ENCODE data around the gene KBTBD8.

KBTBD8 gene

GRCh38 chr3:66998113-66998903 is at the start of gene KBTBD8:
Gene KBTBD8 (plus strand): TSS chr3:66998307. CDS start chr3:66998356, 49 bp downstream.
- H3K27ac ChIP-seq (ENCODE audit: low read depth, low read length), result peak within 1 kb of the TSS; percentile 10
- H3K4me1 ChIP-seq (ENCODE audit: control insufficient read depth, insufficient read depth, low read length), result peaks cover 5% of the 10 kb centered on the region
- no peaks in the 10 kb centered on the region for H3K27me3 ChIP-seq (ENCODE audit: control insufficient read depth, insufficient read depth, low read length)
- no peaks in the 10 kb centered on the region for H3K36me3 ChIP-seq (ENCODE audit: control insufficient read depth, insufficient read depth, low read length)
- H3K4me3 ChIP-seq (ENCODE audit: low read length), result peak within 1 kb of the TSS; percentile 87
- peak within 1 kb of the TSS; percentile 2 for H3K9ac ChIP-seq (ENCODE audit: low read length)

GRCh38 chr3:66948838-66949237 is 49.3 kb upstream of the KBTBD8 start:
- Histone ChIP-seq H3K27ac (ENCODE audit: low read depth, low read length) (no peak overlapping the region), H3K27me3 (ENCODE audit: control insufficient read depth, insufficient read depth, low read length) (no peaks in the 10 kb centered on the region), H3K4me3 (ENCODE audit: low read length) (no peak overlapping the region), H3K4me1 (ENCODE audit: control insufficient read depth, insufficient read depth, low read length) (no peaks in the 10 kb centered on the region), H3K9ac (ENCODE audit: low read length) (no peak overlapping the region), H3K36me3 (ENCODE audit: control insufficient read depth, insufficient read depth, low read length) (no peaks in the 10 kb centered on the region)

GRCh38 chr3:66949898-66950297 is 48.2 kb upstream of the KBTBD8 start:
- Histone ChIP-seq H3K27me3 (ENCODE audit: control insufficient read depth, insufficient read depth, low read length) (no peaks in the 10 kb centered on the region), H3K4me1 (ENCODE audit: control insufficient read depth, insufficient read depth, low read length) (no peaks in the 10 kb centered on the region), H3K4me3 (ENCODE audit: low read length) (no peak overlapping the region), H3K27ac (ENCODE audit: low read depth, low read length) (no peak overlapping the region), H3K36me3 (ENCODE audit: control insufficient read depth, insufficient read depth, low read length) (no peaks in the 10 kb centered on the region), H3K9ac (ENCODE audit: low read length) (no peak overlapping the region)

- Histone ChIP-seq H3K4me3 (ENCODE audit: low read length) (no peak overlapping the region), H3K4me1 (ENCODE audit: control insufficient read depth, insufficient read depth, low read length) (no peaks in the 10 kb centered on the region), H3K27ac (ENCODE audit: low read depth, low read length) (no peak overlapping the region), H3K9ac (ENCODE audit: low read length) (no peak overlapping the region), H3K27me3 (ENCODE audit: control insufficient read depth, insufficient read depth, low read length) (no peaks in the 10 kb centered on the region), H3K36me3 (ENCODE audit: control insufficient read depth, insufficient read depth, low read length) (no peaks in the 10 kb centered on the region)
Observed at GRCh38 chr3:66952357-66952756, 45.8 kb upstream of the KBTBD8 start.

GRCh38 chr3:66953934-66954445 is 44.1 kb upstream of the KBTBD8 start:
- H3K36me3 ChIP-seq (ENCODE audit: control insufficient read depth, insufficient read depth, low read length), result no peaks in the 10 kb centered on the region
- H3K4me3 ChIP-seq (ENCODE audit: low read length), result no peak overlapping the region
- no peak overlapping the region for H3K9ac ChIP-seq (ENCODE audit: low read length)
- no peaks in the 10 kb centered on the region for H3K27me3 ChIP-seq (ENCODE audit: control insufficient read depth, insufficient read depth, low read length)
- no peaks in the 10 kb centered on the region for H3K4me1 ChIP-seq (ENCODE audit: control insufficient read depth, insufficient read depth, low read length)
- H3K27ac ChIP-seq (ENCODE audit: low read depth, low read length), result no peak overlapping the region

GRCh38 chr3:66956742-66957141 is 41.4 kb upstream of the KBTBD8 start:
- Histone ChIP-seq H3K4me3 (ENCODE audit: low read length) (no peak overlapping the region), H3K36me3 (ENCODE audit: control insufficient read depth, insufficient read depth, low read length) (no peaks in the 10 kb centered on the region), H3K9ac (ENCODE audit: low read length) (no peak overlapping the region), H3K4me1 (ENCODE audit: control insufficient read depth, insufficient read depth, low read length) (no peaks in the 10 kb centered on the region), H3K27ac (ENCODE audit: low read depth, low read length) (no peak overlapping the region), H3K27me3 (ENCODE audit: control insufficient read depth, insufficient read depth, low read length) (no peaks in the 10 kb centered on the region)

- Histone ChIP-seq H3K27ac (ENCODE audit: low read depth, low read length) (no peak overlapping the region), H3K36me3 (ENCODE audit: control insufficient read depth, insufficient read depth, low read length) (no peaks in the 10 kb centered on the region), H3K4me1 (ENCODE audit: control insufficient read depth, insufficient read depth, low read length) (no peaks in the 10 kb centered on the region), H3K27me3 (ENCODE audit: control insufficient read depth, insufficient read depth, low read length) (no peaks in the 10 kb centered on the region), H3K4me3 (ENCODE audit: low read length) (no peak overlapping the region), H3K9ac (ENCODE audit: low read length) (no peak overlapping the region)
Observed at GRCh38 chr3:66957367-66957766, 40.7 kb upstream of the KBTBD8 start.

GRCh38 chr3:66958067-66958466 is 40.0 kb upstream of the KBTBD8 start:
- H3K4me3 ChIP-seq (ENCODE audit: low read length), result no peak overlapping the region
- H3K36me3 ChIP-seq (ENCODE audit: control insufficient read depth, insufficient read depth, low read length), result no peaks in the 10 kb centered on the region
- no peak overlapping the region for H3K27ac ChIP-seq (ENCODE audit: low read depth, low read length)
- no peak overlapping the region for H3K9ac ChIP-seq (ENCODE audit: low read length)
- no peaks in the 10 kb centered on the region for H3K4me1 ChIP-seq (ENCODE audit: control insufficient read depth, insufficient read depth, low read length)
- H3K27me3 ChIP-seq (ENCODE audit: control insufficient read depth, insufficient read depth, low read length), result no peaks in the 10 kb centered on the region

- H3K4me3 ChIP-seq (ENCODE audit: low read length), result no peak overlapping the region
- no peak overlapping the region for H3K9ac ChIP-seq (ENCODE audit: low read length)
- no peaks in the 10 kb centered on the region for H3K4me1 ChIP-seq (ENCODE audit: control insufficient read depth, insufficient read depth, low read length)
- H3K27me3 ChIP-seq (ENCODE audit: control insufficient read depth, insufficient read depth, low read length), result no peaks in the 10 kb centered on the region
- no peaks in the 10 kb centered on the region for H3K36me3 ChIP-seq (ENCODE audit: control insufficient read depth, insufficient read depth, low read length)
- H3K27ac ChIP-seq (ENCODE audit: low read depth, low read length), result no peak overlapping the region
Observed at GRCh38 chr3:66962664-66963063, 35.4 kb upstream of the KBTBD8 start.

GRCh38 chr3:66971245-66971644 is 26.9 kb upstream of the KBTBD8 start:
- Histone ChIP-seq H3K4me3 (ENCODE audit: low read length) (no peak overlapping the region), H3K27me3 (ENCODE audit: control insufficient read depth, insufficient read depth, low read length) (no peaks in the 10 kb centered on the region), H3K4me1 (ENCODE audit: control insufficient read depth, insufficient read depth, low read length) (peaks cover 3% of the 10 kb centered on the region), H3K9ac (ENCODE audit: low read length) (no peak overlapping the region), H3K36me3 (ENCODE audit: control insufficient read depth, insufficient read depth, low read length) (no peaks in the 10 kb centered on the region), H3K27ac (ENCODE audit: low read depth, low read length) (no peak overlapping the region)

GRCh38 chr3:66971891-66972551 is 26.1 kb upstream of the KBTBD8 start:
- Histone ChIP-seq H3K9ac (ENCODE audit: low read length) (no peak overlapping the region), H3K27me3 (ENCODE audit: control insufficient read depth, insufficient read depth, low read length) (no peaks in the 10 kb centered on the region)

GRCh38 chr3:66980791-66981190 is 17.3 kb upstream of the KBTBD8 start:
- H3K36me3 ChIP-seq (ENCODE audit: control insufficient read depth, insufficient read depth, low read length), result no peaks in the 10 kb centered on the region
- H3K4me1 ChIP-seq (ENCODE audit: control insufficient read depth, insufficient read depth, low read length), result no peaks in the 10 kb centered on the region
- H3K9ac ChIP-seq (ENCODE audit: low read length), result no peak overlapping the region
- H3K27ac ChIP-seq (ENCODE audit: low read depth, low read length), result no peak overlapping the region
- H3K4me3 ChIP-seq (ENCODE audit: low read length), result no peak overlapping the region
- no peaks in the 10 kb centered on the region for H3K27me3 ChIP-seq (ENCODE audit: control insufficient read depth, insufficient read depth, low read length)

More at GRCh38 chr3:66971891-66972551, 26.1 kb upstream of the KBTBD8 start:
- H3K4me1 ChIP-seq (ENCODE audit: control insufficient read depth, insufficient read depth, low read length), result peaks cover 3% of the 10 kb centered on the region
- H3K36me3 ChIP-seq (ENCODE audit: control insufficient read depth, insufficient read depth, low read length), result no peaks in the 10 kb centered on the region
- H3K4me3 ChIP-seq (ENCODE audit: low read length), result peak overlapping the region; percentile 49
- H3K27ac ChIP-seq (ENCODE audit: low read depth, low read length), result peak overlapping the region; percentile 20
